ENCODE data around the gene PDZRN4. TPM values are rescaled to one million over a fixed set of nuclear protein-coding genes. Genes with fewer than 3 reads are reported as not detected.

The PDZRN4 gene
- total RNA-seq, 8 experiments from 2014 or later, result 0.13 to 32.8 (median 5.4) TPM

- ATAC-seq (replicated peaks in 6 of 8), result peak in 4 of 8 experiments; percentile 58 to 98 (median 82)
- Histone ChIP-seq H3K27ac (no peak overlapping the region), H3K4me3 (no peak overlapping the region), H3K4me1 (replicated peaks in 1 of 2) (peaks cover 15 to 17% of the 10 kb centered on the region in 2 donors)
- 3 to 100% (median 81%) methylated on average over 1 to 4 of the region's 4 CpGs for WGBS, 10 experiments
- in situ Hi-C loops (cut with MboI; ENCODE audit: low pct_unique_long_range_greater_than_20kb in 2 of 9, low sequenced_read_pairs in 9 of 9, unreplicated experiment in 9 of 9), result loop anchor here in 1 of 9 experiments (25.0 kb wide), 1 partner anchor 498 kb away; no protein-coding TSS in a partner anchor
These were observed 326.1 kb downstream of the PDZRN4 start for GRCh38 chr12:41514021-41514777.

GRCh38 chr12:41514907-41515306 is 326.8 kb downstream of the PDZRN4 start:
- no peak for ATAC-seq (replicated peaks in 6 of 8)
- Histone ChIP-seq H3K4me1 (replicated peaks in 1 of 2) (peaks cover 10 to 13% of the 10 kb centered on the region in 2 donors), H3K27ac (no peak overlapping the region), H3K4me3 (no peak overlapping the region)
- in situ Hi-C loops (cut with MboI; ENCODE audit: low pct_unique_long_range_greater_than_20kb in 2 of 9, low sequenced_read_pairs in 9 of 9, unreplicated experiment in 9 of 9), result loop anchor here in 1 of 9 experiments (25.0 kb wide), 1 partner anchor 497 kb away; no protein-coding TSS in a partner anchor
- 69 to 100% (median 94%) methylated on average over 1 to 3 of the region's 3 CpGs; no CpG with 5 or more reads in 1 of the 10 experiments for WGBS, 10 experiments

- Histone ChIP-seq H3K4me3 (no peak overlapping the region), H3K4me1 (replicated peaks in 1 of 2) (peaks cover 10 to 12% of the 10 kb centered on the region in 2 donors), H3K27ac (no peak overlapping the region)
- in situ Hi-C loops (cut with MboI; ENCODE audit: low pct_unique_long_range_greater_than_20kb in 2 of 9, low sequenced_read_pairs in 9 of 9, unreplicated experiment in 9 of 9), result loop anchor here in 1 of 9 experiments (25.0 kb wide), 1 partner anchor 496 kb away; no protein-coding TSS in a partner anchor
- ATAC-seq (replicated peaks in 6 of 8), result no peak
- WGBS, 10 experiments, result 67 to 100% (median 94%) methylated on average over 1 to 3 of the region's 3 CpGs; no CpG with 5 or more reads in 2 of the 10 experiments
These were observed 327.8 kb downstream of the PDZRN4 start for GRCh38 chr12:41515953-41516352.

- in situ Hi-C loops (cut with MboI; ENCODE audit: low pct_unique_long_range_greater_than_20kb in 2 of 9, low sequenced_read_pairs in 9 of 9, unreplicated experiment in 9 of 9), result loop anchor here in 1 of 9 experiments (25.0 kb wide), 1 partner anchor 491 kb away; no protein-coding TSS in a partner anchor
- WGBS, 10 experiments, result 38 to 100% (median 80%) methylated on average over 3 of the region's 3 CpGs; no CpG with 5 or more reads in 2 of the 10 experiments
- H3K4me1 ChIP-seq (replicated peaks in 1 of 2), result peaks cover 3 to 7% of the 10 kb centered on the region in 2 donors
These were observed 332.7 kb downstream of the PDZRN4 start for GRCh38 chr12:41520869-41521268.

GRCh38 chr12:41521872-41522379 is 333.8 kb downstream of the PDZRN4 start:
- Histone ChIP-seq H3K27ac (no peak overlapping the region), H3K4me1 (replicated peaks in 1 of 2) (peaks cover 3 to 7% of the 10 kb centered on the region in 2 donors), H3K4me3 (no peak overlapping the region)
- WGBS, 10 experiments, result 0 to 67% (median 42%) methylated on average over 1 of the region's 1 CpG; no CpG with 5 or more reads in 1 of the 10 experiments
- in situ Hi-C loops (cut with MboI; ENCODE audit: low pct_unique_long_range_greater_than_20kb in 2 of 9, low sequenced_read_pairs in 9 of 9, unreplicated experiment in 9 of 9), result loop anchor here in 1 of 9 experiments (25.0 kb wide), 1 partner anchor 490 kb away; no protein-coding TSS in a partner anchor
- ATAC-seq (replicated peaks in 6 of 8), result peak in 5 of 8 experiments; percentile 12 to 85 (median 70)

More at GRCh38 chr12:41520869-41521268, 332.7 kb downstream of the PDZRN4 start:
- Histone ChIP-seq H3K4me3 (no peak overlapping the region), H3K27ac (no peak overlapping the region)
- no peak for ATAC-seq (replicated peaks in 6 of 8)

- peaks cover 2 to 4% of the 10 kb centered on the region in 2 donors for H3K4me1 ChIP-seq (replicated peaks in 1 of 2)
- peak in 1 of 8 experiments; percentile 65 for ATAC-seq (replicated peaks in 6 of 8)
- WGBS, 10 experiments, result 0 to 100% (median 100%) methylated on average over 1 to 2 of the region's 2 CpGs; no CpG with 5 or more reads in 1 of the 10 experiments
- in situ Hi-C loops (cut with MboI; ENCODE audit: low pct_unique_long_range_greater_than_20kb in 2 of 9, low sequenced_read_pairs in 9 of 9, unreplicated experiment in 9 of 9), result no loop called here
- no peak overlapping the region for H3K4me3 ChIP-seq
- H3K27ac ChIP-seq, result no peak overlapping the region
These were observed 338.9 kb downstream of the PDZRN4 start for GRCh38 chr12:41527062-41527461.

GRCh38 chr12:41527534-41528116 is 339.5 kb downstream of the PDZRN4 start:
- 38 to 100% (median 88%) methylated on average over 1 to 4 of the region's 4 CpGs; no CpG with 5 or more reads in 2 of the 10 experiments for WGBS, 10 experiments
- in situ Hi-C loops (cut with MboI; ENCODE audit: low pct_unique_long_range_greater_than_20kb in 2 of 9, low sequenced_read_pairs in 9 of 9, unreplicated experiment in 9 of 9), result no loop called here
- Histone ChIP-seq H3K27ac (no peak overlapping the region), H3K4me1 (replicated peaks in 1 of 2) (no peaks in the 10 kb centered on the region), H3K4me3 (no peak overlapping the region)
- no peak for ATAC-seq (replicated peaks in 6 of 8)

GRCh38 chr12:41528874-41529273 is 340.8 kb downstream of the PDZRN4 start:
- Histone ChIP-seq H3K27ac (no peak overlapping the region), H3K4me3 (no peak overlapping the region), H3K4me1 (replicated peaks in 1 of 2) (no peaks in the 10 kb centered on the region)
- no peak for ATAC-seq (replicated peaks in 6 of 8)
- WGBS, 10 experiments, result 67 to 100% (median 79%) methylated on average over 1 to 3 of the region's 3 CpGs; no CpG with 5 or more reads in 2 of the 10 experiments
- in situ Hi-C loops (cut with MboI; ENCODE audit: low pct_unique_long_range_greater_than_20kb in 2 of 9, low sequenced_read_pairs in 9 of 9, unreplicated experiment in 9 of 9), result no loop called here

- 0 to 100% (median 80%) methylated on average over 1 to 5 of the region's 5 CpGs for WGBS, 10 experiments
- H3K4me3 ChIP-seq, result no peak overlapping the region
- in situ Hi-C loops (cut with MboI; ENCODE audit: low pct_unique_long_range_greater_than_20kb in 2 of 9, low sequenced_read_pairs in 9 of 9, unreplicated experiment in 9 of 9), result no loop called here
- no peaks in the 10 kb centered on the region for H3K4me1 ChIP-seq (replicated peaks in 1 of 2)
- peak in 4 of 8 experiments; percentile 32 to 95 (median 86) for ATAC-seq (replicated peaks in 6 of 8)
- no peak overlapping the region for H3K27ac ChIP-seq
These were observed 342.3 kb downstream of the PDZRN4 start for GRCh38 chr12:41530441-41530840.

GRCh38 chr12:41531147-41531829 is 343.2 kb downstream of the PDZRN4 start:
- in situ Hi-C loops (cut with MboI; ENCODE audit: low pct_unique_long_range_greater_than_20kb in 2 of 9, low sequenced_read_pairs in 9 of 9, unreplicated experiment in 9 of 9), result no loop called here
- ATAC-seq (replicated peaks in 6 of 8), result no peak
- 90 to 100% (median 94%) methylated on average over 1 to 8 of the region's 13 CpGs; no CpG with 5 or more reads in 1 of the 10 experiments for WGBS, 10 experiments
- H3K27ac ChIP-seq, result no peak overlapping the region
- no peaks in the 10 kb centered on the region for H3K4me1 ChIP-seq (replicated peaks in 1 of 2)
- no peak overlapping the region for H3K4me3 ChIP-seq

GRCh38 chr12:41532072-41532471 is 344.0 kb downstream of the PDZRN4 start:
- no peak for ATAC-seq (replicated peaks in 6 of 8)
- Histone ChIP-seq H3K27ac (no peak overlapping the region), H3K4me3 (no peak overlapping the region), H3K4me1 (replicated peaks in 1 of 2) (no peaks in the 10 kb centered on the region)
- in situ Hi-C loops (cut with MboI; ENCODE audit: low pct_unique_long_range_greater_than_20kb in 2 of 9, low sequenced_read_pairs in 9 of 9, unreplicated experiment in 9 of 9), result no loop called here
- 31 to 94% (median 77%) methylated on average over 1 to 2 of the region's 2 CpGs for WGBS, 10 experiments

- H3K4me1 ChIP-seq (replicated peaks in 1 of 2), result no peaks in the 10 kb centered on the region
- in situ Hi-C loops (cut with MboI; ENCODE audit: low pct_unique_long_range_greater_than_20kb in 2 of 9, low sequenced_read_pairs in 9 of 9, unreplicated experiment in 9 of 9), result no loop called here
- no peak for ATAC-seq (replicated peaks in 6 of 8)
- H3K27ac ChIP-seq, result no peak overlapping the region
- 31 to 94% (median 86%) methylated on average over 1 to 4 of the region's 4 CpGs; no CpG with 5 or more reads in 1 of the 10 experiments for WGBS, 10 experiments
- H3K4me3 ChIP-seq, result no peak overlapping the region
These were observed 348.8 kb downstream of the PDZRN4 start for GRCh38 chr12:41536813-41537490.

Data from motor neuron (in vitro differentiated cells).